ENCODE measurements around the gene DPP9.

DPP9 gene

DNA sequence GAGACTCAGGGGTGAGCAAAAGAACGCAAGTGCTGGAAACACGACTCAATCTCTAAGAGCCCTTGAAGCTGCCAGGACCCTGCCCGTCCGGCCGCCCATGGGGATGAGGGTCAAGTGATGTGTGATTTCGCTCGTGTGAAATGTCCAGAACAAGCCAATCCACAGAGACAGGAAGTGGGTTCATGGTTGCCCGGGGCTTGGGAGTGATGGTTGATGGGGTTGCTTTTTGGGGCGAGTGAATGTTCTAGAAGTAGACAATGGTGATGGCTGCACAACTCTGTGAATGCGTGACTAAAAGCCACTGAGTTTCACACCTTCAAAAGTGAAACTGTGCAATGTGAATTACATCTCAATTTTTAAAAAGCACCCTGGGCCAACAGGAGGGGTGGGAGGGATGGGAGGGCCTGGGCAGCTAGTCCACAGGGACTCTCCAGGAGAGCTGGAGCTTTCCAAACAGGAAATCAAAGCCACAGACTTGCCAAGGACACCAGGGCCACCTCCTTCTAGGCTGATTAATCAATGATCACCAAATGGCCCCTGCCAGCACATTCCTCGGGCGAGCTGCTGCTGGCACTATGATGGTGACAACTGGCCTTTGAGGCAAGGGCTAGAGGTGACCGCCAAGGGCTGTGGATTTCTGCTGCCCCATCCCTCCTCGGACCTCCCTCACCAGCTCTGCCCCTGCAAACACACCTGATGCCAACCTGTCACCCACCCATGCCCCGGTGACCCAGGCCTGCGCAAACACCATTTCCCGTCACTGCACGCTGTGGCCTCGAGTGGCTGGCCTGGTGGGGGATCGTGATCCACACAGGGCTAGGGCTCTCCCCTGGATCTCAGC lies 14.0 kb downstream of the DPP9 start:
- DNase-seq (ENCODE audit: low read depth): no peak

DNA sequence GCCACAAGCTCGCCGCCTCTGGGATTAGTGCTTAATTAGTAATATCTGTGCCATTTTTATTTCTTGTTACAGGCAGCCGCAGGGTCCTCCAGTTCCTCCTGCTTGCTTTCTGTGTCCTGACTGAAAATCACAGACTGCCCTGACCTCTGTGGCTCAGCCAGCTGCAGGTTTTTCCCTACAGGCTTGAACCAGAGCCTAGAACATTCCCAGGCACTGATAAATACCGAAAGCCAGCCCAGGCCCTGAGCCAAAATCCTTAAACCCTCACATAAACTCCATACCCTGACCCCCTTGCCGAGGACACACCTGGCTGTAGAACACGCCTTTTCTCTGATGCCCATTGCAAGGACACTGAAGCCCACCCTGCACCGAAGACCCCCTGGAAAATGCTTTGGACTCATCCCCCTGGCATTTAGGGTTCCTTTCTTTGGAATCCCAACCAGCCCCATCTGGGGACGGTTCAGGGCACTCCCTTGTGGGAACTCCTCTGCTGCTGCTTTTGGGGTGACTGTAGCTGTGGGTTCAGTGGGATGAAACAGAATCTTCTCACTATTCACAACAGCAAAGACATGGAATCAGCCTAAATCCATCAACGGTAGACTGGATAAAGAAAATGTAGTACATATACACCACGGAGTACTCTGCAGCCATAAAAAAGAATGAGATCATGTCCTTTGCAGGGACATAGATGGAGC lies 15.5 kb downstream of the DPP9 start:
- no peak for DNase-seq (ENCODE audit: low read depth)

DNA sequence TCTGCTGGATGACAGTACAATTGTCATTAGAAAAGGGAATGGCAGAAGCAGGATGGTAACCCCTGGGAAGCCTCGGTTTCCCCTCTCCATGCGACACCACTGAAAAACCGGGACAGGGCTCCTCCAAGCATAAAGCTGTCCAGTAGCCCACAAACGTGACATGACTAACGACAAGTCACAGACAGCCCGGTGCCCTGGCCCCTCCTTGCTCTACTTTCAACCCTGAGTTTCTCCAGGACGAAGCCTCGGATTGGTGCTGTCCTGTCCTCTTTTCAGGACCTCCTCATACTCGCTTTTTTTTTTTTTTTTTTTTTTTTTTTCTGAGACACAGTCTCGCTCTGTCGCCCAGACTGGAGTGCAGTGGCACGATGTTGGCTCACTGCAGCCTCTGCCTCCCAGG lies 16.3 kb downstream of the DPP9 start:
- DNase-seq (ENCODE audit: low read depth): peak; percentile 26

DNA sequence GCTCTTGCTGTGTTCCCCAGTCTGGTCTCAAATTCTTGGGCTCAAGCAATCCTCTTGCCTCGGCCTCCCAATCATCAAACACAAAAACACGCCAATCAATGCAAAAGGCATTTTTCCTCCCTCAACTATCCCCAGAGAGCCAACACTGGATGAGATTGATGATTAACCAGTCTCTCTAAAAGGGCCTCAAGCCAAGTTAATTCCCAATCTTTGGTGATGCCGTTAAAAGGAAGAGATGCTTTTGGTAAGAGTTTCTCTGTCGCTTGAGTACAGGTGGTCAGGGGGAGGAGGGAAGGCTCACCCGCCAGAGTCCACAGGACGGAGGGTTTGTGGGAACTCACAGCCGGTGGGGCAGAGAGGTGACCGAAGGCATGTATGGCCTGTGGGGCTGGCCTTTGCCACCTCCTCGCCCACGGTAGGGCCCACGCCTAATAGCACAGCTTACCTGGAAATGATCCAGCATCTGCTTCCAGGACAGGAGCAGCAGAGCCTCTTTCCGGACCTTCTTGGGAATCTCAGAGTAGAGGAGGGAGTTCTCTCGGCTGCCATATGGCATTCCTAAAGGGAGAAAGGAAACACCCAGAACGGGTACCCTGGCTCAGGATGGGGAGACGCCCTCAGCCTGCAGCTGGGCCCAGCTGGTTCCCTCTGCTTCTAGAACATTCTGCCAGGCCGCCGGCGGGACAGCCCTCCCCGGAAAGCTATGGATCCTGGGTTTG lies 18.1 kb downstream of the DPP9 start:
- DNase-seq (ENCODE audit: low read depth): no peak

DNA sequence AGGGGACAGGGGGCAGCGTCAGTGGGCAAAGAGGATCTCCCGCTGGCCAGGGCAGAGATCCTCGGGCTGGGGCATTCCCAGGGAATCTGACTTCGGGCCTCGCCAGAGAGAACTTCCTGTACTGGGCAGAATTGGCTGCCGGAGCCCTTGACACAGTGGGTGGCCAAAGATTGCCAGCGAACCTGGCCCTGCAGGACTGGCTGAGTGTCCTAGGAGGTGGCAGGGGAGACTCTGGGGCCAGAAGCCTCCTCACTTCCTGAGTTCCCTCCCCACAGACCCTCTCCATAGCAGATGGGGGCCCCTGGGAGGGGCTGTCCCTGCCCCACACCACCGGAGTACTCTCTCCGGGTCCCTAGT lies 19.3 kb downstream of the DPP9 start:
- no peak for DNase-seq (ENCODE audit: low read depth)

DNA sequence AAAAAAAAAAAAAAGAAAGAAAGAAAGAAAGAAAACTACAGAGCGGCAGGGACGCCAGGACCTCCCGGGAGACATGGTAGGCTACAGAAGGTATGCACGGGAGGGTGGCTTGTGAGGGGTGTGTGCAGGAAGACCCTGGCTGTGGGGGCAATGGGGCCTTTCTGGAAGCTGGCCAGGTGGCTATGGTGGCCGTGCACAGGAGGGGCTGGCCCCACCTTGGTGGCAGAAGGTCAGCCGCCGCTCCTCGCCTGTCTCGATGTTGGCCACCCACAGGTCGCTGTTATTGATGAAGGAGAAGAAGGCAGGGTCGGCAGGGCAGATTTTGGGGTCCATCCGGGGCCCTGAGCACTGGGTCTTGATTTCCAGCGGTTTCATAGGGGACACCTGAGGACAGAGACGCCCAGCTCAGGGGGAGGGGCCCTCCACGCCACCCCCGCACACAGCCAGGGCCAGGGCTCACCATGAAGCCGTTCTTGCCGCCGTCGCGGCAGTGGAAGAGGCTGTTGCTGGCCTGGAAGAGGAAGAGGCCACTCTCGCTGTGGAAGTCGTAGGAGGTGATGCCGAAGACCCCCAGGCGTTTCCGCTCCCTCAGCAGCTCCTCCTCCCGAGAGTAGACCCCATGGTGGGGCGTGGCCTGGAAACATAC lies 19.8 kb downstream of the DPP9 start:
- no peak for DNase-seq (ENCODE audit: low read depth)

DNA sequence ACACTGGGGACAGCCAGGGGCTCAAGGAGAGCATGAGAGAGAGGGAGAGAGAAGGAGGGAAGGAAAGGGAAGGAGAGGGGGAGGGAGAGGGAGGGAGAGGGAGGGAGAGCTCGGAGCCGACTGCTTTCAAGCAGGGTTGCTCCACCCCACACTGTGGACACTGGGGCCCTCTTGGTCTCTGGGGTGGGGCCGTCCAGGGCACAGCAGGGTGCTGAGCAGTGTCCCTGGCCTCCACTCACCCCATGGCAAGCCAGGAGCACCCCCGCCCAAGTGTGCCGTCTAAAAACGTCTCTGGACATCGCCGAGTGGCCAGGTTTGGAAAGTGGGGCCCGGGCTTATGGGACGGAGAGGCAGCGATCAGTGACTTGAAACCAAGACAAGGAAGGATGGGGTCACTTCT lies 20.9 kb downstream of the DPP9 start:
- DNase-seq (ENCODE audit: low read depth): no peak

DNA sequence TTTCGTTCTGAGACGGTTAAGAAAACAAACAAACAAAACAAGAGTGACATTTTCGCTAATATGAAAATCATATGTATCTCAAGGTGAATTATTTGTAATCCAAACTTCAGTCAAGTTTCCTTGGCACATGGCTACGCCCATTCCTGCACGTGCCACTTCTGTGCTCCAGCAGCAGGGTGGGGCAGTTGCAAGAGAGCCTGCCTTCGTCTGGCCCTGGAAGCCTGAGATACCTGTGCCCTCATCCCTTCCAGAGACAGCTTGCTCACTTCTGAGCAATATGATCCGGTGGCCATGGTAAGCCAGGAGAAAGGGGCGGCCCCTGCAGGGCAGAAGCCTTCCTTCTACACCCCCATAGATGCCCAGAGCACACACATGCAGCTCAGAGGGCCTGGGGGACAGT lies 22.1 kb downstream of the DPP9 start:
- DNase-seq (ENCODE audit: low read depth): no peak

DNA sequence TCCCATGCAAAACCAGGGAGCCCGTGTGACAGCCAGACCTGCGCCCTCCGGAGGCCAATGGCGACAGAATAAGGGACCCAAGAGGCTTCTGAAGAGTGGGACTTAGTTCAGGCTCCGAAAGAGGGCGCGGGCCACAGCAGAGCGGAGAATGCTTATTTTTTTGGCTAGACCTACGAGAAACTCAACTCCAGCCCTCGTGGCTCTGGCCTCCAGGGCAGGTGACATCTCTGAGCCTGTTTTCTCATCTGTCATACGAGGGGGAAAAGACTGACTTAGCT lies 23.0 kb downstream of the DPP9 start:
- no peak for DNase-seq (ENCODE audit: low read depth)

DNA sequence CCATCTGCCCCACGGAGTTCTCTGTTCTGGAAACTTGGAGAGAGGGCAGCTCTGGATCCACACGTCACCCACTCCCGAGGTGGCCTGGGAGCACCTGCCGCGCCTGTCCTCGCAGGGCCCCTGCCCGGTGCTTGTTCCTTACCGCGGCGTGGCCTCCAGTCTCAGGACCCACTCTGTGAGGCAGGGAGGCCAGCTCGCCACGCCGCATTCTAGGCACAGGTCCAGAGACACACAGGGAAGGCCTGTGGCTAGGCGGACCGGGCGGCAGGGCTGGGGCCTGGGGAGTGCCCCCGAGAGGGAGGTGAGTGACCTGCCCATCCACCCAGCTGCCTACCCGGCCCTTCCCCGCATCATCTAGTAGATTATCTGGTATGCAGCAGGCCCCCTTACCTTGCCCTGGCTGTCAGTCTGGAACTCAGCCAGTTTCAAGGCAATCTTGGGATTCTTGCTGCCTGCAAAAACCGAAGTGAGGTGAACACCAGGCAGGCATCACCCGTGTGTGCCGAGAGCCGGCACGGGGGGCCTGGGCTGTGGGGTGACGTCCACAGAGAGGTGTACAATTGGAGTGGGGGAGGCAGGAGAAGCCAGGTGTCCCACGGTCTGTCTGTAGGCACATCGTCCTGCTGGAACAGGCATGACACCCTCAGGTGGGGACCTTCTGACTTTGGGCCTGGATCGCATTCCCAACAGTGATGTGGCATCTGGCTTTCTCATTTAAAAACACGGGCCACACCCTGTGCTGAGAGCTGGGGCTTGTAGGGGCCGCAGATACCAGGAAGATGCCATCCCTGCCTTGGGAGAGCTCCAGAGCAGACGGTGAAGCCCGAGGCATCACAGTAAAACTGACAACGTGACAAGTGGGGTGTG lies 23.6 kb downstream of the DPP9 start:
- no peak for DNase-seq (ENCODE audit: low read depth)

DNA sequence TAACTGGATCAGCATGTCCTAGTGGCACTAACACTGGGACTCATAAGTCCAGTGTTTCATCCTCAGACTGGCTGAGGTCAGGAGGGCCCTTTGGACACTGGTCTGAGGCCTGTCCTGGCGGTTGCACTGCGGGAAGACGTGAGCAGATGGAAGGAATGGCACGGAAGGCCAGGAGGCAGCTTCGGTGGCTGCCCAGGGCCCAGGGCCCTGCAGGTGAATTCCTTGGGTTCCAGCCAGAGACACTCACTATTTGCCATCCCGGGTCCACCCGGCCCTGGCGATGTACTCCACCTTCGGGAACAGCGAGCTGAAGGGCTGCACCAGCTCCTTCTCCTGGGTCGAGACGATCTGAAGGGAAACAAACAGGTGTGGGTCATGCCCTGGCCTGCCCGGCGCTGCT lies 26.3 kb downstream of the DPP9 start:
- no peak for DNase-seq (ENCODE audit: low read depth)

DNA sequence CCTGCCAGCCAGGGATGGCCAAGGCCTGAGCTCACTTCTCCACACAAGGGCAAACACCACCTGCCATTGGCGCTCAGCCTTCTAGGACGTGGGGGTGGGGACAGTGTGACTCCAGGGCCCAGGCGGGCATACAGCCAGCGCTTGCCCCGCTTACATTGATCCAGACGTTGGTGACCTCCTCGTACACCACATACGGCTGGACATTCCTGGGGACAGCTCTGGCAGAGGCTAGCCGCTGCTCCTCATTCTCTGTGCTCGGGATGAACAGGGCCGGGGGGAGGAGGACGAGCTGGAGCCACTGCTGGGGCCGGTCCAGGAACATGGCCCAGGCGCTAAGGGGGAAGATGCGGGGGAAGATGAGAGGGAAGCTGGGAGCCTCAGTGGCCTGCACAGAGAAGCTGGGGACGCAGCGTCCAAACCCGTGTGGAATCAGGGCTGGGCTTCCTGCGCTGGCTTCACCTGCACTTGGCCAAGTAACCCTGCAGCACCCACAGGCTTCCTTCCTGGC lies 28.4 kb downstream of the DPP9 start:
- no peak for DNase-seq (ENCODE audit: low read depth)

DNA sequence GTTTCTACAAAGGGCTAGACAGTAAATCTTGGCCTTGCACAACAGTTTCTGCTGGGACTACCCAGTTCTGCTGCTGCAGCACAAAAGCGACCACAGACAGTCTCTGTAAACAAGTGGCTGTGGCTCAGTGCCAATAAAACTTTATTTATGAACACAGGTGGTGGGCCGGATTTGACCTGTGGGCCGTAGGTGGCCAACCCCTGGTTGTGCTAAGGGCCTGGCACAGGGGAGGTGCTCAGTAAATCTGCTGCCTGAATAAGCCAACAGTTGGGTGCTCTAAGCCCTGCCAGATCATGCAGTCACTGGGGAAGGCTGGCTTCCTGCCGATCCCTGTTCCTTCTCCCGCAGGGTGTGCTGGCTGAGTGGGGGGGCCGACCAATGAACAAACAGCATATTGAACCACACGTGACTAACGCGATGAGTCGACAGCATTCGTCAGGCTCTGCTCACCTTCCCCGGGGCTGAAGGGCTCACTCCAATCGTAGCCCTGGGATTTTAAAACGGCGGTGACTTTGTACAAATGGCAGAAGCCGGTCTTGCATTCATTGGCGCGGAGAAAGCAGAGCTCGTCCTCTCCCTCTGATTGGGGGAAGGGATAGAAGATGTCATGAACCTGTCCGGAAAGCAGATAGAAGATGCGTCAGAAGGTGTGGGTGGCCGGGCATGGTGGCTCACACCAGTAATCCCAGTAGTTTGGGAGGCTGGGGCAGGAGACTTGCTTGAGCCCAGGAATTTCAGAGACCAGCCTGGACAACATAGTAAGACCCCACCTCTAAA lies 29.2 kb downstream of the DPP9 start:
- DNase-seq (ENCODE audit: low read depth): peak; percentile 100

DNA sequence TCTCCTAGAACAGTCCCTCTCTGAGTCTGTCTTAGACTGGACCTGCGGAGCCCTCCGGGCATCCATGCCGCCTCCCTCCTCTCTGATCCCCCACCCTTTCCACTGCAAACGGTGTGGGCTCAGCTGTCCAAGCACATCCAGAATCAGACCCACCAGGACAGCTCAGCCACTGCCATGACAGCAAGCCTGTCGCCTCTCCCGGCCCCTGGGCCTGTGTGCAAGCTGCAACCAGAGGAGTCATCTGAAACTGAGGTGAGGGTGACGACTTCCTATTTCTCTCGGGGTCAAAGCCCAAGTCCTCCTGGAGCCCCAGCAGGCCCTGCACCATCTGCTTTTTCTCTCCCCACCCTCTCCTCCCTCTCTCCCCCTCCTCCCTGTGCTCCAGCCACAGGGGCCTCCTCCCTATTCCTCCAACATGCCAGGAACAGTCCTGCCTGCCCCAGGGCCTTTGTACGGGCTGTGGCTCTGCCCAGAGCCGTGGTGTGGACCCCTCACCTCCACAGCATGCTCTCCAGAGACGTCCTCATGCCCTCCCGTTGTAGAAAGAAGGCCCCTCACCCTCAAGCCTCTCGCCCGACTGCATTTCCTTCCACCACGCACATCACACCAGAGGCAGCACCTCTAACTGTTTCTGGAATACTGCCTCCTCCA lies 30.0 kb downstream of the DPP9 start:
- DNase-seq (ENCODE audit: low read depth): no peak

DNA sequence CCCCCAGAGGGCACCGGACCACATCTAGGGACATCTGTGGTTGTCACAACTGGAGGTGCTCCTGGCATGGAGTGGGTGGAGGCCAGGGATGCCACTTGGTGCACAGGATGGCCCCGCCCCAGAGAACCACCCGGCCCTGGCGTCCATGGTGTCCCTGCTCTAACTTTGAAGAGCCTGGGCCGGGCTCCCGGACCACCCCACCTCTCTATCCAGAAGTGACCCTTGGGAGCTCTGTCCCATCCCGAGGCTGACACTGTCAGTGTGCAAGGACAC lies 30.6 kb downstream of the DPP9 start:
- no peak for DNase-seq (ENCODE audit: low read depth)

DNA sequence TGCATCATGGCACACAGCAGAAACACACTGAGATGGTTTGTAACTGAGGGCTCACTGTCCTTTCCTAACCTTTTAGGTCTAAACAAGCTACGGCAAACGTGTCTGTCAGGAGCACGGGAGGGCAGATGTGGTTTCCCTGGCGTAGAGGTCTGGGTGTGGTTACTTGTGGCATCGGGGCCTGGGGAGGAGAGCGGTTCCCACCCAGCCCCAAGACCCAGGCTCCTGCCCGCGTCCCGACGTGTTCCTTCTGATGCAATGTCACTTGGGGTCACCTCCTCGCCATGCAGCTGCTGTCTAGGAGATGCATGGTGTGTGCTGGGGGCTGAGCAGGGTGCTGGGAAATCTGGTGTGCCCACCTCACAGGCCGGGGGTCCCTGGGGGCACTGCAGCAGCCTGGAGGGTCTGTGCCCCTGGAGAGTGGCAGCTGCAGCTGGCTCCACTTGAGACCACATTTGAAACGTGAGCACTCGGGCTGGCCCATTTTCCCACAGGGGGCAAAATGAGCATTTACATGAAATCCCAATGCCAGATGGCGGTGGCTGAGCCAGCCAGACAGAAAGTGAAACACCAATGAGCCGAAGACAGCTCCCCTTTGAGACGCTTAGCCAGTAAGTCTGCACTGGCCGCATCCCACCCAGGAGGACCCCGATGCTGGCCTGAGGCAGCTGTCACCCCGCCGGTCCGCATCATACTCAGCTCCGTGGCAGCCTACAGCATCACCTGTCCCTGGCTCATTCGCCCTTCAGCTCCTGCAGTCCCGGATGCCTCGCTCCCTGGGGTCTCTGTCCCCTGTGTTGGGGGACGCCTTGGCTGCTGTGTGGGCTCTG lies 31.2 kb downstream of the DPP9 start:
- DNase-seq (ENCODE audit: low read depth): no peak

DNA sequence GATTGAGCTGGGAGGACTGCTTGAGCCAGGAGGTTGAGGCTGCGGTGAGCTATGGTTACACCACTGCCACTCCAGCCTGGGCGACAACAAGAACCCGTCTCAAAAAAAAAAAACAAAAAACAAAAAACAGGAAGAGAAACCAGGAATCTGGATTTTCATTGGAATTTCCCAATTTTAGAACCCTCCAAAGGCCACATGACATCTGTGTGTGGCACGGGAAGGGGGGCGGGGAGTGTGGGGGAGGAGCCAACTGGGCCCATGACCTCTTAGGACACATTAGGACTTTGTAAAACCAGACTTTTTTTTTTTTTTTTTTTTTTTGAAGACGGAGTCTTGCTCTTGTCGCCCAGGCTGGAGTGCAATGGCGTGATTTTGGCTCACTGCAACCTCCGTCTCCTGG lies 32.3 kb downstream of the DPP9 start:
- no peak for DNase-seq (ENCODE audit: low read depth)

DNA sequence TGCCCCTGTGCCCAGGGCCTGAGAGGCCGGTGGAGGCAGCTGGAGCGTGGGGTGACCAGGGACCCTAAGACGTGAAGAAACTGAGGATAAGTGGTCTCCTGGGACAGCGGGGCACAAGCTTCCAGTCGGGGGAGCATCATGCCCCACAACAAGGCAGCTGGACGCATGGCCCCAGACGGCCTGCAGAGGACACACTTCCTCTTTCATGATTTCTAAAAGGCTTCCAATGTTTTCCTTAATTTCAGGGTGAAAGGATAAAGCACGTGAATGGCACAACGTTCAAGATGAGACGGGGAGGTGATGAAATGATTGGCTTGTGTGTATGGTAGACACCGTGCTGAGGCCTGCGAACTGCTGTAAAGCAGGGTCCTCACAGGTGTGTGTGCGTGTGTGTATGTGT lies 33.3 kb downstream of the DPP9 start:
- no peak for DNase-seq (ENCODE audit: low read depth)

DNA sequence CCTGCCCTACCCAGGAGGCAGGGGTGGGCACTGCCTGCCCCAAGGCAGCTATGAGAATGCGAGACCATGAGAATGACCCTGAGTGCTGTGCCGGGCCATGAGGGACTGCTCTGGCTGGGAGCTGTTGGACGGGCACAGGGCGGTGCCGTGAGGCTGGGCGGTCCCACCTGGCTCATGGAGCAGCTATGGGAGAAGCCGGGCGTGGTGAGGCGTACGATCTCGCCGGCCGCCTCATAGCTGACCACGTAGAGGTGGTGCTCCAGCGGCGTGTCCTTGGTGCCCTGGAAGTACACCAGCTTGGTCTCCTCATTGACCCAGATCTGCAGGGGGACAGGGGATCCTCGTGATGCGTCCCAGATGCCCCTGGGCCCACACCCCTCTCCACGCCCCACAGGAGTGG lies 34.2 kb downstream of the DPP9 start:
- no peak for DNase-seq (ENCODE audit: low read depth)

DNA sequence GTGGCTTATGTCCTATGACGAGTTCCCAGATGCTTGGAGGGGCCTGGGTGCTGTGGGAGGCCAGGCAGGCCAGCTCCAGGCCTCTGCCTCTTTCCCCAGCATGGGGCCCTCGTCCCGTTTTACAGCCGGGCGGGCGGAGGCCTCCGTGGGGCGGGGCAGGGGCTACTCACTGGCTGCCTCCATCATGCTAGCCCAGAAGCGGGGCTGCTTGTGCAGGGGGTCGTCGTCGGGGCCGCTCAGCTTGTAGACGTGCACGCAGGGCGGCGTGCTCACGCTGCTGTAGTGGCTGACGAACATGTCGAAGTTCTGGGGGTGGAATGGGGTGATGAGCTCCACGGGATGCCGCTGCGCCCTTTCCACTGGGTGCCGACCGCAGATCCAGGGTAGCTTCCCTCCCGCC lies 35.1 kb downstream of the DPP9 start:
- no peak for DNase-seq (ENCODE audit: low read depth)

All from ELR (cell line).